HepG2 (cell line): ENCODE data around the gene MFSD12. TPM values are rescaled to one million over a fixed set of nuclear protein-coding genes. Genes with fewer than 3 reads are reported as not detected.

Experiments used
- ATAC-seq: fragments of 200-7000 bp; cut with Tn5 transposase; 3 replicates; pipeline ENCODE4 v1.9.1; 2020; ENCODE audit warnings: mild to moderate bottlenecking, moderate library complexity
- BruUV-seq: library from RNA; stranded (reverse); fragments of 400-500 nt; replicated peaks from 2 replicates; lab custom pipeline; 2021; lab: Mats Ljungman, UMichigan
- CTCF ChIA-PET: fragments of 300-600 bp; formaldehyde crosslinking; extraction: SDS; loops from one replicate; lab custom pipeline; 2021; ENCODE audit warnings: low total read pairs, inconsistent platforms, low intra/inter-chr PET ratio; lab: Yijun Ruan, JAX
- POLR2A ChIA-PET: fragments of 350-600 bp; sonication (Branson Sonifier 250); formaldehyde crosslinking; loops from one replicate; lab custom pipeline; 2020; ENCODE audit warnings: antibody characterized with exemption, inconsistent platforms; lab: Yijun Ruan, JAX
- DNase-seq: peaks from one replicate; pipeline ENCODE4 v3.0.0-alpha.2; 2015; ENCODE audit warnings: low spot score
- FAIRE-seq: peaks from 3 replicates; lab custom pipeline; 2011; peaks lifted over from hg19 to GRCh38; lab: Jason Lieb, UNC
- H2AFZ ChIP-seq: one replicate; pipeline ENCODE4 v1.6.1; 2011; ENCODE audit warnings: low read length, inconsistent platforms
- H3K27ac ChIP-seq: fragments of 300-600 bp; 3 replicates; pipeline ENCODE4 v1.8.0; 2011; ENCODE audit warnings: mixed run types, mild to moderate bottlenecking, mixed read lengths, low read length, inconsistent platforms; ENCODE audit not compliant: insufficient read depth; ENCODE audit errors: extremely low read length
- H3K27me3 ChIP-seq, 2 experiments: fragments of 200-600 bp in 1 of 2; 2 replicates in 1 of 2; 3 replicates in 1 of 2; pipeline versions ENCODE4 v1.6.0 to v1.8.0; 2011; ENCODE audit warnings: low read length in 2 of 2, mild to moderate bottlenecking in 2 of 2, moderate library complexity in 2 of 2, inconsistent platforms in 1 of 2; ENCODE audit not compliant: insufficient read depth in 2 of 2, control insufficient read depth in 1 of 2
- H3K36me3 ChIP-seq, 2 experiments: fragments of 200-600 bp in 1 of 2; replicated peaks in 1 of 2; 2 replicates in 1 of 2; 3 replicates in 1 of 2; pipeline versions ENCODE4 v1.5.1 to v1.8.0; 2011; ENCODE audit warnings: low read length in 2 of 2, inconsistent platforms in 1 of 2; ENCODE audit not compliant: insufficient read depth in 2 of 2, control insufficient read depth in 1 of 2
- H3K4me1 ChIP-seq: 2 replicates; pipeline ENCODE4 v1.5.1; 2012; ENCODE audit warnings: low read length, inconsistent platforms; ENCODE audit not compliant: insufficient read depth
- H3K4me2 ChIP-seq: 2 replicates; pipeline ENCODE4 v1.6.0; 2011; ENCODE audit warnings: low read depth, low read length, inconsistent platforms
- H3K4me3 ChIP-seq, 3 experiments: fragments of 200-600 bp in 1 of 3; sonication (generic), shearing (Covaris generic) in 1 of 3; replicated peaks in 1 of 3; 2 replicates each; pipeline ENCODE4 v1.5.1; 2011 to 2016; ENCODE audit warnings: low read length in 3 of 3, inconsistent platforms in 2 of 3, low read depth in 2 of 3, mild to moderate bottlenecking in 2 of 3, control low read depth in 1 of 3, mixed read lengths in 1 of 3; ENCODE audit not compliant: insufficient read depth in 1 of 3
- H3K79me2 ChIP-seq: one replicate; pipeline ENCODE4 v1.6.1; 2011; ENCODE audit warnings: low read length, inconsistent platforms; ENCODE audit not compliant: insufficient read depth
- H3K9ac ChIP-seq: 2 replicates; pipeline ENCODE4 v1.6.0; 2011; ENCODE audit warnings: mild to moderate bottlenecking, low read depth, low read length, inconsistent platforms; ENCODE audit not compliant: insufficient read depth
- H3K9me3 ChIP-seq: 2 replicates; pipeline ENCODE4 v1.5.1; 2012; ENCODE audit warnings: mild to moderate bottlenecking, low read length
- H4K20me1 ChIP-seq: 2 replicates; pipeline ENCODE4 v1.6.0; 2011; ENCODE audit warnings: inconsistent platforms, mild to moderate bottlenecking, low read length, moderate library complexity; ENCODE audit not compliant: insufficient read depth
- AGO1 ChIP-seq: fragments of 200-400 bp; formaldehyde crosslinking; IDR thresholded peaks from 2 replicates; pipeline ENCODE4 v1.6.1; 2017; ENCODE audit warnings: mild to moderate bottlenecking, low read depth, low read length, moderate library complexity; ENCODE audit not compliant: poor library complexity, severe bottlenecking
- ERF ChIP-seq: IDR thresholded peaks from 2 replicates; pipeline ENCODE4 v1.6.1; 2018; ENCODE audit warnings: missing biosample characterization, missing genetic modification reagents
- POLR2G ChIP-seq: fragments of 200-400 bp; formaldehyde crosslinking; IDR thresholded peaks from 2 replicates; pipeline ENCODE4 v1.6.1; 2018; ENCODE audit warnings: mild to moderate bottlenecking, low read depth, low read length, moderate library complexity
- RBM22 ChIP-seq: fragments of 200-400 bp; formaldehyde crosslinking; optimal IDR thresholded peaks from 2 replicates; pipeline ENCODE3; 2017; ENCODE audit warnings: mild to moderate bottlenecking, low read length, moderate library complexity
- ZFP82 ChIP-seq: sonication (generic); formaldehyde crosslinking; IDR thresholded peaks from 2 replicates; pipeline ENCODE4 v1.5.1; 2020; ENCODE audit warnings: mild to moderate bottlenecking, missing genetic modification reagents, borderline replicate concordance
- ZNF143 ChIP-seq: sonication (generic); formaldehyde crosslinking; IDR thresholded peaks from 2 replicates; pipeline ENCODE4 v1.4.0; 2020; ENCODE audit warnings: missing genetic modification reagents
- ZNF451 ChIP-seq: sonication (generic); formaldehyde crosslinking; IDR thresholded peaks from 2 replicates; pipeline ENCODE4 v1.5.0; 2020; ENCODE audit warnings: mild to moderate bottlenecking, missing genetic modification reagents
- ZNF652 ChIP-seq: IDR thresholded peaks from 2 replicates; pipeline ENCODE4 v1.6.1; 2016; ENCODE audit warnings: low read depth, borderline replicate concordance
- WGBS: methylation state at CpG from one replicate; pipeline ENCODE4 v1.1.6; 2017; ENCODE audit warnings: low lambda C conversion rate; 5-methylcytosine and 5-hydroxymethylcytosine counted together
- in situ Hi-C: cut with HindIII; loops from 2 replicates; pipeline ENCODE4 v1.10.0; 2017; ENCODE audit warnings: low pct_unique_long_range_greater_than_20kb; ENCODE audit not compliant: extremely low pct_ligation_motif_present
- intact Hi-C: fragments of 100-400 bp; cut with micrococcal nuclease; formaldehyde crosslinking; loops from one replicate; pipeline ENCODE4 v1.10.0; 2022; ENCODE audit not compliant: unreplicated experiment
- polyA plus RNA-seq, 8 experiments: library from polyadenylated mRNA; depleted of rRNA in 3 of 8; stranded (reverse) in 7 of 8; unstranded in 1 of 8; fragments of >200 nt; fragmentation: Illumina TruSeq in 4 of 8; extraction: Trizol in 4 of 8; gene quantifications; 2 replicates each; pipeline versions ENCODE4 v1.2.1 to v1.2.3, GENCODE V29; 2011 to 2016; ENCODE audit warnings: low read depth in 4 of 8, missing spikeins in 1 of 8, mixed read lengths in 1 of 8; ENCODE audit not compliant: insufficient read depth in 1 of 8
- total RNA-seq, 5 experiments: library from RNA; depleted of rRNA; stranded (reverse); fragments of >200 nt; fragmentation: Illumina TruSeq; extraction: Trizol; gene quantifications; 2 replicates each; pipeline ENCODE4 v1.2.3, GENCODE V29; 2016; ENCODE audit warnings: low read depth in 1 of 5
- TF ChIP-seq, protein P1 (sequence below), 2 experiments: fragments of 450-650 bp in 1 of 2; sonication (generic) in 1 of 2; formaldehyde crosslinking in 1 of 2; IDR thresholded peaks; 2 replicates each; pipeline versions ENCODE4 v1.6.1 to v1.8.0; 2016 to 2022; ENCODE audit warnings: antibody characterized with exemption in 1 of 2, mild to moderate bottlenecking in 1 of 2, missing genetic modification reagents in 1 of 2
- TF ChIP-seq, protein P2 (sequence below): IDR thresholded peaks from 2 replicates; pipeline ENCODE4 v1.6.1; 2012; ENCODE audit warnings: inconsistent platforms
- TF ChIP-seq, protein P3 (sequence below): sonication (generic); formaldehyde crosslinking; IDR thresholded peaks from 2 replicates; pipeline ENCODE4 v1.4.0; 2020; ENCODE audit warnings: missing genetic modification reagents, borderline replicate concordance

The MFSD12 gene
- total and polyA plus RNA-seq, 2 of the 13 experiments (the other 11 are each of a cell fraction or from before 2014, with no cell fraction given), result 27.2 to 29.1 TPM

DNA sequence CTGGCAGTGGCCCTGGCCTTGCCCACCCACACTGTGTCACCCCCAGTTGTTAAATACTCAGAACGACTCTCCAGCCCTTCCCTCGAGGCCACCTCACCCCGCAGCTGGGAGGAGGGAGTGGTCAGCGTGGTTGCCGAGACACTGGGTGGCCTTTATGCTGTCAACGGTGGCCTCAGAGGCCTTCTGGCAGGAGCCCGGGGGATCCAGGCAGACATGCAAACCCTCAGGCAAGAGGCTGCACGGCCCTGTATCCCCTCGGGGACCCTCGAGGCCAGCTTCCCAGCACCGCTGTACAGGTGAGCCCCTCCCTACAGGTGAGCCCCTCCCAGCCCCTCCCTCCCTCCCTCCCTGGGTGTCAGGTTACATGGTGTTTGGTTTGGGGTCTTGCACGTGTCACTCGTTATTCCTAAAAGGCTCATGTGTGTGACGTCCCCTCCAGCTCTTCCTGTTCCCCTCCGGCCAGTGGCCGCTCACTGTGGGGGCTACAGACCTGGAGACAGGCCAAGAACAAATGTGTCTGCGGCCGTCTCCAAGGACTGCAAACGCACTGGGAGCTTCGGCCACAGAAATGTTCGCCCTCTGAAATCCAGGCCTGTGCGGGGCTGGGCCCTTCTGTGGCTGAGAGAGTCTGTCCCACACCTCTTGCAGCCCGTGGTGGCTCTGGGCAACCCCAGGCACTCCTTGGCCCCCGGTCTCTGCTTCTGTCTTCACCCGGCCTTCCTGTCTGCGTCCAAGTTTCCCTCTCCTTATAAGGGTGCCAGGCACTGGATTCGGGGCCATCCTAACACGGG lies 18.2 kb downstream of the MFSD12 start, which contains the start of gene TEKTIP1:
Gene TEKTIP1 (plus strand): TSS at position 210 of the 791 bp plus-strand sequence. CDS start 4 bp downstream, at position 214.
- ChIA-PET POLR2A (no interaction called here), CTCF (no interaction called here)
- Histone ChIP-seq H3K27me3 (no peaks in the 10 kb centered on the region), H3K27ac (no peak within 1 kb of the TSS), H3K36me3 (peaks cover 2 to 10% of the 10 kb centered on the region in 2 experiments; a peak in 3 of 5 replicates), H3K4me1 (no peaks in the 10 kb centered on the region), H4K20me1 (no peaks in the 10 kb centered on the region; the same call in 1 of the 2 replicates), H2AFZ (no peak within 1 kb of the TSS), H3K9me3 (no peaks in the 10 kb centered on the region), H3K79me2 (no peaks in the 10 kb centered on the region), H3K4me2 (no peak within 1 kb of the TSS), H3K4me3 (no peak within 1 kb of the TSS), H3K9ac (no peak within 1 kb of the TSS)
- BruUV-seq, result no TSS peak
- DNase-seq (no peak), FAIRE-seq (no peak), ATAC-seq (peak; percentile 13)
- WGBS, result 70% methylated on average over 11 of the region's 28 CpGs
- in situ Hi-C loops, result no loop called here
- intact Hi-C loops, result no loop called here
- TF ChIP-seq RBM22 (peak; percentile 58), ZNF143 (CRISPR knock-in tag) (no peak), ZFP82 (CRISPR knock-in tag) (no peak), ZNF451 (CRISPR knock-in tag) (no peak), ZNF652 (CRISPR knock-in tag) (no peak), AGO1 (peak; percentile 92), POLR2G (peak; percentile 58), ERF (CRISPR knock-in tag) (no peak)
- TF ChIP-seq, protein P1, sequence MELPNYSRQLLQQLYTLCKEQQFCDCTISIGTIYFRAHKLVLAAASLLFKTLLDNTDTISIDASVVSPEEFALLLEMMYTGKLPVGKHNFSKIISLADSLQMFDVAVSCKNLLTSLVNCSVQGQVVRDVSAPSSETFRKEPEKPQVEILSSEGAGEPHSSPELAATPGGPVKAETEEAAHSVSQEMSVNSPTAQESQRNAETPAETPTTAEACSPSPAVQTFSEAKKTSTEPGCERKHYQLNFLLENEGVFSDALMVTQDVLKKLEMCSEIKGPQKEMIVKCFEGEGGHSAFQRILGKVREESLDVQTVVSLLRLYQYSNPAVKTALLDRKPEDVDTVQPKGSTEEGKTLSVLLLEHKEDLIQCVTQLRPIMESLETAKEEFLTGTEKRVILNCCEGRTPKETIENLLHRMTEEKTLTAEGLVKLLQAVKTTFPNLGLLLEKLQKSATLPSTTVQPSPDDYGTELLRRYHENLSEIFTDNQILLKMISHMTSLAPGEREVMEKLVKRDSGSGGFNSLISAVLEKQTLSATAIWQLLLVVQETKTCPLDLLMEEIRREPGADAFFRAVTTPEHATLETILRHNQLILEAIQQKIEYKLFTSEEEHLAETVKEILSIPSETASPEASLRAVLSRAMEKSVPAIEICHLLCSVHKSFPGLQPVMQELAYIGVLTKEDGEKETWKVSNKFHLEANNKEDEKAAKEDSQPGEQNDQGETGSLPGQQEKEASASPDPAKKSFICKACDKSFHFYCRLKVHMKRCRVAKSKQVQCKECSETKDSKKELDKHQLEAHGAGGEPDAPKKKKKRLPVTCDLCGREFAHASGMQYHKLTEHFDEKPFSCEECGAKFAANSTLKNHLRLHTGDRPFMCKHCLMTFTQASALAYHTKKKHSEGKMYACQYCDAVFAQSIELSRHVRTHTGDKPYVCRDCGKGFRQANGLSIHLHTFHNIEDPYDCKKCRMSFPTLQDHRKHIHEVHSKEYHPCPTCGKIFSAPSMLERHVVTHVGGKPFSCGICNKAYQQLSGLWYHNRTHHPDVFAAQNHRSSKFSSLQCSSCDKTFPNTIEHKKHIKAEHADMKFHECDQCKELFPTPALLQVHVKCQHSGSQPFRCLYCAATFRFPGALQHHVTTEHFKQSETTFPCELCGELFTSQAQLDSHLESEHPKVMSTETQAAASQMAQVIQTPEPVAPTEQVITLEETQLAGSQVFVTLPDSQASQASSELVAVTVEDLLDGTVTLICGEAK (IDR thresholded peaks at IDR 0.05), result no peak
- TF ChIP-seq, protein P1 (CRISPR knock-in tag; IDR thresholded peaks at IDR 0.05), result no peak
- TF ChIP-seq, protein P2, sequence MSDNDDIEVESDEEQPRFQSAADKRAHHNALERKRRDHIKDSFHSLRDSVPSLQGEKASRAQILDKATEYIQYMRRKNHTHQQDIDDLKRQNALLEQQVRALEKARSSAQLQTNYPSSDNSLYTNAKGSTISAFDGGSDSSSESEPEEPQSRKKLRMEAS, result no peak
- TF ChIP-seq, protein P3, sequence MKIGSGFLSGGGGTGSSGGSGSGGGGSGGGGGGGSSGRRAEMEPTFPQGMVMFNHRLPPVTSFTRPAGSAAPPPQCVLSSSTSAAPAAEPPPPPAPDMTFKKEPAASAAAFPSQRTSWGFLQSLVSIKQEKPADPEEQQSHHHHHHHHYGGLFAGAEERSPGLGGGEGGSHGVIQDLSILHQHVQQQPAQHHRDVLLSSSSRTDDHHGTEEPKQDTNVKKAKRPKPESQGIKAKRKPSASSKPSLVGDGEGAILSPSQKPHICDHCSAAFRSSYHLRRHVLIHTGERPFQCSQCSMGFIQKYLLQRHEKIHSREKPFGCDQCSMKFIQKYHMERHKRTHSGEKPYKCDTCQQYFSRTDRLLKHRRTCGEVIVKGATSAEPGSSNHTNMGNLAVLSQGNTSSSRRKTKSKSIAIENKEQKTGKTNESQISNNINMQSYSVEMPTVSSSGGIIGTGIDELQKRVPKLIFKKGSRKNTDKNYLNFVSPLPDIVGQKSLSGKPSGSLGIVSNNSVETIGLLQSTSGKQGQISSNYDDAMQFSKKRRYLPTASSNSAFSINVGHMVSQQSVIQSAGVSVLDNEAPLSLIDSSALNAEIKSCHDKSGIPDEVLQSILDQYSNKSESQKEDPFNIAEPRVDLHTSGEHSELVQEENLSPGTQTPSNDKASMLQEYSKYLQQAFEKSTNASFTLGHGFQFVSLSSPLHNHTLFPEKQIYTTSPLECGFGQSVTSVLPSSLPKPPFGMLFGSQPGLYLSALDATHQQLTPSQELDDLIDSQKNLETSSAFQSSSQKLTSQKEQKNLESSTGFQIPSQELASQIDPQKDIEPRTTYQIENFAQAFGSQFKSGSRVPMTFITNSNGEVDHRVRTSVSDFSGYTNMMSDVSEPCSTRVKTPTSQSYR (CRISPR knock-in tag), result no peak
